CD4-positive, alpha-beta T cell treated with Interleukin-15 for 4 hours (primary cell): ENCODE data around the gene PDCD11.
"Not testable (repeated sequence)": the region's sequence is repeated elsewhere in the genome, so short reads cannot be mapped to it uniquely, and the experiment has no call there.

Experiments
- DNase-seq: peaks from one replicate; pipeline ENCODE4 v3.0.0-alpha.2; 2020; ENCODE audit warnings: low spot score

Gene PDCD11

GRCh38 chr10:103473261-103473671 lies 76.8 kb downstream of the PDCD11 start:
- no peak for DNase-seq

DNA sequence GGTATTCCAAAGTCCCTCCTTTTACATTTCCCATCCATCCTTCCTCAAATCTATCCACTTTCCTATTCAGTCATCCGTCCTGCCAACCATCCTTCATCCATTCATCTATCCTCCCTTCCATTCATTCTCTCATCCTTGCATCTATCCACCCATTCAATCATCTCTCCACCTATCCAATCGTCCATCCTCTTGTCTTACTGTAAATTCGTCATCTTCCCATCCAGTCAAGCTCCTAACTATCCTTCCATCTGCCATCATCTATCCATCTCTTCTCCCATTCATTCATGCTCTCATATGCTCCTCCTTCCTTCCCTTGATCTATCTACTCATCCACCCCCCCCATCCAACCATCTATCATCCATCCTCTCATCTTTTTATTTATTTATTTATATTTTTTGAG lies 77.7 kb downstream of the PDCD11 start:
- DNase-seq, result no peak

GRCh38 chr10:103475437-103475836 lies 79.0 kb downstream of the PDCD11 start:
- no peak for DNase-seq

DNA sequence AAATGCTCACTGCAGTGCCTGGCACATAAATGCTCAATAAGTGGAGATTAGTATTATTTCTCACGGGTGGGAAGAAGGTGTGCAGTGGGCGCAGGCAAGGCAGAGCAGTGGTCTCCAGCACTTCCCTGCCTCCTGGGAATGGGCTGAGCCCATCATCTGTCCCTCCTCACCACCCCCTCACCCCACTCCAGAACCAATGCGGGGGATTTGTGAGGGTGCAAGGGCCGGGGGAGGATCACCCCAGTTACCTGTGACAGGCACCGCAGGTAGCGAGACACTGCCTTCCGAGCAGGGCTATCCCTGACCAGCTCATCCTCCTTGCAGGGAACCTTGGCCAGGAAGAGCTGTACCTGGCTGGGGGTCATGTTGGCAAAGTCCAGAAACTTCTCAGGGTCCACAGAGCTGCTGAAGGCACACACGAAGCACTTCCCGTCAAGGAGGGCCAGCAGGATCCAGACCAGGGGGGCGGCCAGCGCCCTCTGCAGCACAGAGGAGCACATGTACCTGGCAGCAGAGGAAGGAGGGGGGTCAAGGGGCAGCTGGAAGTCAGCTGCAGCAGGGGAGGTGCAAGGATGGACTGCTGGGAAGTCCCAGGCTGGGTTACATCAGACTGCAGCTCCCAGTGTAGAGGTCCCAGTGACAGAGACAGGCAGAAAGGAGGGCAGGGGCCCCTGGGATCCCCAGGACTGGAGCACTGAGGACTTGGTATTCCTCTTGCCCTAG lies 79.8 kb downstream of the PDCD11 start:
- DNase-seq, result no peak

DNA sequence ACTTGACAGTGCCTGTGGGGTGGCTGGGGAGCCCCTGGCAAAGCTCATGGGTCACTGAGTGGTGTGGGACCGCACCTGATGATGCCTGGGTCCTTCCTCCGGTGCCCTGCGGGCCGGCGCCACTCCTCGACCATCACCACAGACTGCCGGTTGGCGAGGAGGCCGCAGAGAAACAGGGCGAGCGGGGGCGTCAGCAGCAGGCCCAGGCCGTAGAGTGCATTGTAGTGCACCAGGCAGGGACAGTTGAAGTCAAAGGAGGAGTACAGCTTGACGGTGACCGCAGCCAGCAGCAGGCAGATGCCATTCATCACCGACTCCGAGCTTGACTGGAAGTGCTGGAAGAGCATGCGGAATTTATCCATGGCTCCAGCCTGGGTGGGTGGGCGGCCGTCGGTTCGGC lies 82.2 kb downstream of the PDCD11 start:
- no peak for DNase-seq

GRCh38 chr10:103479135-103479534 lies 82.7 kb downstream of the PDCD11 start, which contains the start of gene CALHM3:
Gene CALHM3 (minus strand): TSS chr10:103479240. CDS start chr10:103479032, 208 bp downstream.
- no peak for DNase-seq

DNA sequence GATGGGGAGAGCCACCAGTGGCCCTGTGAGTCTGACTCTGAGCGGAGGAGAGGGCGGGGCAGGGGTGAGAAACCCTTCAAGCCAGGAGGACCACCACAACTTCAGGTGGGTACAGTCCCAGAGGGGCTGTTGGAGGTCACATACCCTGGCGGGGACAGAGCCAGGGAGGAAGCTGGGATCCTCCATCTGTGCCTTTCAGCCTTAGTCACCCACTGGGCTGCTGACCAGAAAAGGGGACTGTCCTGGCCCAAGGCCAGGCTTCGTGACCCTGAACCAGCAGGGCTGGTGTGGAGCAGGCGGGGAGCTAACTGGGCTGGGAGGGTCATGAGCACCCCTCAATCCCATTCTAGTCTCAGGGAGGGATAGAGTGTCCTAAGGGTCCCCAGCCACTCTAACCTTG lies 84.1 kb downstream of the PDCD11 start:
- DNase-seq, result no peak

DNA sequence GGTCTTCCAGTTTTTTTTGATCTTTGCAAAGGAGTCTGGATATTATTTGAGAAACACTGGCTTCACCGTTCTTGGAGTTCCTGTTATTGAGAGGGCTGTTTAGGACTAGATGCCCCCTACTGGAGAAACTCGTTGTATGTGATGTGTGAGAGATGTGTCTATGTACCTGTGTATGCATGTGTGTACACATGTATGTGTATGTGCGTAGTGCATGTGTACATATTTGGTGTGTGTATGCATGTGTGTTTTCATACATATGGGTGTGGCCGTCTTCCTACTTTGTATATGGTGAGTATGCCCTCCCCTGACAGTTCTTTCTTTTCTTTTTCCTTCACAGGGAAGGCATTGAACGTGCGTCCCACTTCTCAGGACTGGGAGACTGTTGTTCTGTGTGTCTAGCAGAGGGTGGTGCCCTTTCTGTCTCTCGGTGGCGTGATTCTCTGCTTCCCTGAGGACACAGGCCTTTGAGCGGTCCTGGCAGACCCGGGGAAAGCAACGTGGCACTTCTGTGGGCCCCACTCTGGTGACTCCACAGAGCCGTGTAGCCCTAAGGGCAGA lies 85.6 kb downstream of the PDCD11 start:
- DNase-seq, result peak; percentile 73

GRCh38 chr10:103486635-103487409 lies 90.4 kb downstream of the PDCD11 start:
- DNase-seq, result not testable (repeated sequence)

- DNase-seq, result no peak
These were observed 90.9 kb downstream of the PDCD11 start for GRCh38 chr10:103487410-103487708.

- no peak for DNase-seq
These were observed 94.5 kb downstream of the PDCD11 start for GRCh38 chr10:103490986-103491314.

DNA sequence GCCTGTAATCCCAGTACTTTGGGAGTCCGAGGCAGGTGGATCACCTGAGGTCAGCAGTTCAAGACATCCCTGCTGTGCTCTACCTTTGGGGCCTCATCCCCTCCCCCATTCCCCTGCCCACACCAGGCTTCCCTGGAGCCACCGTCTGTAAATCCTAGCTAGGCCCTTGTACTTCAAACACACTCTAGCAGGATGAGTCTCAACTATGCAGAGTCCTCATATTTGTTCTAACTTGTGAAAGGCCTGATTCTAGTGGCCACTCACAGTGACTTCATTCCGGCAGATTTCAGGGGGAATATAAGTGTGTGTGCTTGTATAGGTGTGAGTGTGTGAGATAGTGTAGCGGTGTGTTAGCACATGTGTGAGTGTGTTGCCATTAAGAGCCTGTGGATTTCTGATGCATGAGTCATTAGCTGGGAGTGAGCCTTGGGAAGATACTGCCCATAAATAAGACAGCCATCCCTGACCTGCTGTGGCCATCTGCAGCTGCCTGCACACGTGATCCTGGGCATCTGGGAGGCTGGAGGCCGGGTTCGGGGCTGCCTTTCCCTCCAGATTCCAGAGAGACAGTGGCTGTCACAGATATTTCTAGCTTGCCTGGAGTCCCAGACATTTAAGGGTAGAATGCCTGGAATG lies 95.4 kb downstream of the PDCD11 start:
- no peak for DNase-seq

DNA sequence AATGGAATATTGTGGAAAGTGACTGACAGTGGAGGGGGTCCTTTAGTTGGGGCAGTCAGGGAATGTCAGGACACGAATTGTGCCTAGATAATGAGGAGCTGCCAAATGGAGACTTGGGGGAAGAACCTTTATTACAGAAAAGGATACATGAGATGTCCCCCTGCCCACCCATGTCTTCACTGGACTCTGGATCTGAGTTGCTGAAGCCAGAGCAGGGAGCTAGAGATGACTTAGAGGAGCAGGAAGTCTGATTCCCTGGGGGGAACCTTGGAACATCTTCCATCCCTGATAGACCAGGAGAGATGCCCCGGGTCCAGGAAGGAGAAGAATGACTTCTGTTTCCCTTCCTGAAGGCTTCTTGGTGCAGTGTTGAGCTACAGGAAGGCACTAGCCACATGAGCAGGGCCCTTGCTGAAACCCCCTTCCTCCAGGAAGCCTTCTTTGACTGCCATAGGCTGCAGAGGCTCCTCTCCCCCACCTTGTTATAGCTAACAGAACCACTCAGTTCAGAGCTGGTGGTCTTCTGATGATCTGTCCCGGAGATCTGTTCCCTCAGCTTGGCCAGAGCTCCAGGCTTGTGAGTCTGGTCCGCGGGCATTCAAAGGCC lies 96.3 kb downstream of the PDCD11 start:
- no peak for DNase-seq

DNA sequence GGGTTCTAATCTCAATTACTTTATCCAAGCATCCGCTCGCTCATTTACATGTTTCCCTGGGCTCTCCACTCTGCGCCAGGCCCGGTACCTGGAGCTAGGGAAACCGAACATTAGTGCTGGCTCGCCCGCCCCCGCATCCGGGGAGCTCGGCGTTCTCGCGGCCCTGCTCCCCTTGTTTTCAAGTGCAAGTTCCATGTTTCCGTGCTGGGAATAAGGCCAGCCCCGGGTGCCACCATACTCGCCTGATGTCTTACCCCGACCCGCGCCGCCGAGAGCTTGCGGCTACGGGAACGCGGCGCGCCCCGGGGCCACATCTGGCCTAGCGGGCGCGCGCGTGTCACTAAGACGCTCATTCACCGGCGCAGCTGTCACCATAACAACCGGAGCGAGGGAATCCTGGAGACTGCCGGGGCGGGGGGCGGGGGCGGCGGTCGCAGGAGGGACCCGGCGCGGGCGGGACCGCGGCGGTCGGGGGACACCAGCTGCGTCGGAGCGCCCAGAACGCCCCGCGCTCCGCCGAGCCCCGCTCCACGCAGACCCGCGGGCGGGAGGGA lies 97.0 kb downstream of the PDCD11 start, which contains the start of gene NEURL1:
NEURL1 (plus strand) TSS at position 344 of the 554 bp plus-strand sequence. CDS start 683 bp downstream, outside the sequence.
- no peak for DNase-seq

DNA sequence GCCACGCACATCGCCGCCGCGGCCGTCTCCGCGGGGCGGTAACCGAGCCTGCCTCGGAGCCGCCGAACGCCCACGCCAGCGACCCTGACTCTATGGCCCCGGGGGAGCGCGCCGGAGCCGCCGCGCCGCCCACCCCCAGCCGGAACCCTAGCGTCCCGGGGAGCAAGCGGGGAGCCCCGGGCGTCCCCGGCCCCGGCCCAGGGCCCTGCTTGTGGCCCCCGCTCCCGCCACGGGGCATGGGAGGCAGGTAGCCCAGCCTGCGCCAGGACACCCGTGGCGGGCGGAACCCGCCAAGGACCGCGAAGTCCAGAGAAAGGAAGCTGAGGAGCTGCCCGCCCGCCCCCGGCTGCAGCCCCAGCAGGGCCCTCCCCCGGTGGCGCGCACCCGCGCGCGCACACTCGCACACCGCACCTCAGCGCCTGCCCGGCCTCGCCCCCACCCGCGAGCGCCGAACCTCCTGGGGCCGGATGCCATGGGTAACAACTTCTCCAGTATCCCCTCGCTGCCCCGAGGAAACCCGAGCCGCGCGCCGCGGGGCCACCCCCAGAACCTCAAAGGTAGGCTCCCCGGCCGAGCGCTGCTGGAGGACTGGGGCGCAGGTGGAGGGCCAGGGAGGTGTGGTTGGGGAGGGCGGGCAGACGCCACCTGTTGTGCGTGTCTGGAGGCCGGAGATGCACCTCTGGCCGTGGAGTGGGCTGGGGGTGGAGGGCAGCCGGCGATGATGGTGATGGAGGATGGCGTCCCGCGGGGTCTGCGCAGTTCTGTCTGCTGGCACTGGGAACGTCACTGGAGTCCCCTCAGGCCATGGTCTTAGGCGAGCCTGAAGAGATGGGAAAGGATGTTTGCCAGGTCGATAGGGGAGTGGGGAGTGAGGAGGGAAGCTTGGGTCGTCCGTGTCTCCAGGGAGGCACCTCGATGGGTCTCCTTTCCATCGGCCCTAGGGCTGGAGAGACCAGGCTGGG lies 97.8 kb downstream of the PDCD11 start:
- DNase-seq, result no peak

DNA sequence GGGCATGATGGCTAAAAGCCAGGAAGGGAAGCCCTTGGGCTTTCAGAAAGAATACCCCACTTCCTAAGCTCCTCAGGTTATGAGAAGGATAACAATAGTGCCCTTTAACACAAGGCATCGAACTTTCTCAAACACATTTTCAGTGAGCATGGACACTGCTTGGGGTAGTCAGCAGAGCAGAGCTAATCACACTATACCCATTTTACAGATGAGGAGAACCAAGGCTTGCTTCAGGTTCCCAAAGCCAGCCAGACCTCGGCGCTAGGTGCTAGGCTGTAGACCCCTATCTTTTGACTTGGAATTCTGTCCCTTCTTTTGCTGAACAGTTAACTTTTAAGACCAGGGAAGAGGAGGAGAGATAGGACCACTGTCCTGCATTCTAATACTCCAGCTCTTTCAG lies 98.9 kb downstream of the PDCD11 start:
- no peak for DNase-seq
